Measurements from ENCODE around the gene KRTAP10-4.

The KRTAP10-4 gene

DNA sequence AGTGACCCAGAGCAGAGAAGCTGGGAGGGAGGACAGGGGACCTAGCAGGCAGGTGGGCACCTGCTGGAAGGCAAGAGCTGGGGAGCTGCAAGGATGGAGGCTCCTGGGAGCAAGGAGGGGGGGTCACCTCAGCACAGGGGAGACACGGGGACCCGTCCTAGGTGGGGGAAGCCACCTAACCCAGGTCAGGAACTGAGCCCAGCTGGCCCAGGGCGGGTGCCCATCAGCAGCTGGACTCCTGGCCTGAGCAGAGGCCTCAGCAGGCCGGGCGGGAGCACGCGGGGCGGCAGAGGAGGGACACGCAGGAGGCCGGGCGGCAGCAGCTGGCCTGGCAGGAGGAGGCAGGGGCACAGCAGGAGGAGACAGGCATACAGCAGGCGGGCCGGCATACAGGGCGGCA, 34.5 kb upstream of the KRTAP10-4 start:
- DNase-seq (no peak), ATAC-seq (ENCODE audit: insufficient read depth, low read depth) (no peak)
- no peak overlapping the region for H3K4me2 ChIP-seq (ENCODE audit: insufficient read depth, low read length)
- H3K36me3 ChIP-seq (ENCODE audit: insufficient read depth, low read length), result no peaks in the 10 kb centered on the region
- H3K9me3 ChIP-seq (ENCODE audit: insufficient read depth, low read length, severe bottlenecking), result no peaks in the 10 kb centered on the region
- peaks cover 2% of the 10 kb centered on the region for H3K27me3 ChIP-seq (ENCODE audit: insufficient read depth, low read length, poor library complexity)
- TF ChIP-seq EZH2 (IDR thresholded peaks at IDR 0.05; ENCODE audit: borderline replicate concordance, low read depth, low read length, severe bottlenecking), result no peak
- TF ChIP-seq, protein P1, sequence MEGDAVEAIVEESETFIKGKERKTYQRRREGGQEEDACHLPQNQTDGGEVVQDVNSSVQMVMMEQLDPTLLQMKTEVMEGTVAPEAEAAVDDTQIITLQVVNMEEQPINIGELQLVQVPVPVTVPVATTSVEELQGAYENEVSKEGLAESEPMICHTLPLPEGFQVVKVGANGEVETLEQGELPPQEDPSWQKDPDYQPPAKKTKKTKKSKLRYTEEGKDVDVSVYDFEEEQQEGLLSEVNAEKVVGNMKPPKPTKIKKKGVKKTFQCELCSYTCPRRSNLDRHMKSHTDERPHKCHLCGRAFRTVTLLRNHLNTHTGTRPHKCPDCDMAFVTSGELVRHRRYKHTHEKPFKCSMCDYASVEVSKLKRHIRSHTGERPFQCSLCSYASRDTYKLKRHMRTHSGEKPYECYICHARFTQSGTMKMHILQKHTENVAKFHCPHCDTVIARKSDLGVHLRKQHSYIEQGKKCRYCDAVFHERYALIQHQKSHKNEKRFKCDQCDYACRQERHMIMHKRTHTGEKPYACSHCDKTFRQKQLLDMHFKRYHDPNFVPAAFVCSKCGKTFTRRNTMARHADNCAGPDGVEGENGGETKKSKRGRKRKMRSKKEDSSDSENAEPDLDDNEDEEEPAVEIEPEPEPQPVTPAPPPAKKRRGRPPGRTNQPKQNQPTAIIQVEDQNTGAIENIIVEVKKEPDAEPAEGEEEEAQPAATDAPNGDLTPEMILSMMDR (IDR thresholded peaks at IDR 0.05; ENCODE audit: borderline replicate concordance, extremely low read depth, low read length, poor library complexity, severe bottlenecking), result no peak
- H3K9ac ChIP-seq (ENCODE audit: low read depth, low read length), result no peak overlapping the region
- H4K20me1 ChIP-seq (ENCODE audit: insufficient read depth, low read length), result no peaks in the 10 kb centered on the region
- no peaks in the 10 kb centered on the region for H3K4me1 ChIP-seq (ENCODE audit: insufficient read depth, low read length)
- H3K79me2 ChIP-seq (ENCODE audit: insufficient read depth, low read length), result no peaks in the 10 kb centered on the region
- no peak overlapping the region for H3K27ac ChIP-seq (ENCODE audit: low read length)
- no peak overlapping the region for H2AFZ ChIP-seq (ENCODE audit: low read depth, low read length)
- H3K4me3 ChIP-seq (ENCODE audit: low read depth in 1 of 2, low read length in 2 of 2), result no peak overlapping the region

DNA sequence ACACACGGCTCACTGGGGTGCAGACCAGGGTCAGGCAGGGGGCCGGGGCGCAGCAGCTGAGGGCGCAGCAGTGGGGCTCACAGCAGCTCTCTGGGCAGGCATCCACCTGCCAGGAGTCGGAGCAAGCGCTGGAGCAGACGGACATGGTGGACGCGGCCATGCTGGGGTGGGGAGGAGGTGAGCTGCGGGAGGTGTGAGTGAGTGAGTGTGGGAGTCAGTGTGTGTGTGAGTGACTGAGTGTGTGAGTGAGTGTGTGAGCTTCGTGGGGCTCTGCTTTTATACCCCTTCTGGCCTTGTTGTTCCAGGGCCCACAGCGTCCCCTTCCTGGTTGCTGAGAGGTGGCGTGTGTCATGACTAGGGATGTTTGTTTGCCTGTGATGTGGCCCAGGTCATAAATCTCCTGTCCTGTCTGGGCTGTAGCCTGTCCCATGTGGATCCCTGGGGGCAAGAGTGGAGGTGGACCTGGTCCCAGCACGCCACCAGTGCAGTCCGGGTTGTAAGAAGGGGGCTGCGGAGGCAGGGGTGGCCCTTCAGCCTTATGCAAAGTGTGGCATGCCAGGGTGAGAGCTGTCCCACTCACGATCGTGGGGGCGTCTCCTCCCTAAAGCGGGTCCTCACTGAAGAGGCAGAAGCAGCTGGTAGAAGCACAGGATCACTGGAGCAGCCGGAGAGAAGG, 33.4 kb upstream of the KRTAP10-4 start, which contains the start of gene KRTAP10-1:
Gene KRTAP10-1, minus strand, starts transcription at position 205 of the 676 bp plus-strand sequence. Its CDS starts 45 bp downstream, at position 160.
- H3K9me3 ChIP-seq (ENCODE audit: insufficient read depth, low read length, severe bottlenecking), result no peaks in the 10 kb centered on the region
- H3K27ac ChIP-seq (ENCODE audit: low read length), result no peak within 1 kb of the TSS
- no peak within 1 kb of the TSS for H3K9ac ChIP-seq (ENCODE audit: low read depth, low read length)
- no peaks in the 10 kb centered on the region for H3K79me2 ChIP-seq (ENCODE audit: insufficient read depth, low read length)
- peaks cover 2% of the 10 kb centered on the region for H3K27me3 ChIP-seq (ENCODE audit: insufficient read depth, low read length, poor library complexity)
- no peak for DNase-seq
- H3K36me3 ChIP-seq (ENCODE audit: insufficient read depth, low read length), result no peaks in the 10 kb centered on the region
- ATAC-seq (ENCODE audit: insufficient read depth, low read depth), result no peak
- TF ChIP-seq, protein P1 (IDR thresholded peaks at IDR 0.05; ENCODE audit: borderline replicate concordance, extremely low read depth, low read length, poor library complexity, severe bottlenecking), result no peak
- no peak for TF ChIP-seq EZH2 (IDR thresholded peaks at IDR 0.05; ENCODE audit: borderline replicate concordance, low read depth, low read length, severe bottlenecking)
- H3K4me1 ChIP-seq (ENCODE audit: insufficient read depth, low read length), result no peaks in the 10 kb centered on the region
- no peak within 1 kb of the TSS for H3K4me3 ChIP-seq (ENCODE audit: low read depth in 1 of 2, low read length in 2 of 2)
- H3K4me2 ChIP-seq (ENCODE audit: insufficient read depth, low read length), result no peak within 1 kb of the TSS
- H2AFZ ChIP-seq (ENCODE audit: low read depth, low read length), result no peak within 1 kb of the TSS
- no peaks in the 10 kb centered on the region for H4K20me1 ChIP-seq (ENCODE audit: insufficient read depth, low read length)

DNA sequence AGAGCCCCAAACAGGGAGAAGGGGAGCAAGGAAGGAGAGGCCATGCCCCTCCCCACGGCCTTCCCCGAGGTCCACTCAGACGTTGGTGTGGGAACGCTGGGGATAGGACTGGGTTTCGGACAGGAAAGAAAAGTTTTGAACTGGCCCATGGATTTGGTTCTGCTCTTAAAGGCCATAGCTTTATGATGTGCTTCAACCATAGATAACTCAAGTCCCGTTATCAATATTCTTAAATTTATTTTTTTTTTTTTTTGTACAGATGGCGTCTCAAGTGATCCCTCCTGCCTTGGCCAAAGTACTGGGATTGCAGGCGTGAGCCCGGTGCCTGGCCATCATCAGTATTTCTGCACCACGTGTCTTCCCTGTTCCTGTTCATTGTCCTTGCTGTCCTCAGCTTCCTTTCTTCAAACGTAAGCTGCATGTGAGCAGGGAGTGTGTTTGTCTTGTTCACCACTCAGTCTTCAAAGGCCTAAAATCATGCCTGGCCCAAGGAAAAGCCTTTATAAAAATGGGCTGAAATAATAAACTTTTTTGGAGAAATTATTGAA, 32.7 kb upstream of the KRTAP10-4 start:
- no peak overlapping the region for H3K4me2 ChIP-seq (ENCODE audit: insufficient read depth, low read length)
- TF ChIP-seq, protein P1 (IDR thresholded peaks at IDR 0.05; ENCODE audit: borderline replicate concordance, extremely low read depth, low read length, poor library complexity, severe bottlenecking), result no peak
- TF ChIP-seq EZH2 (IDR thresholded peaks at IDR 0.05; ENCODE audit: borderline replicate concordance, low read depth, low read length, severe bottlenecking), result no peak
- H3K27me3 ChIP-seq (ENCODE audit: insufficient read depth, low read length, poor library complexity), result peaks cover 2% of the 10 kb centered on the region
- no peak overlapping the region for H3K4me3 ChIP-seq (ENCODE audit: low read depth in 1 of 2, low read length in 2 of 2)
- DNase-seq (no peak), ATAC-seq (ENCODE audit: insufficient read depth, low read depth) (no peak)
- no peaks in the 10 kb centered on the region for H3K79me2 ChIP-seq (ENCODE audit: insufficient read depth, low read length)
- no peaks in the 10 kb centered on the region for H3K9me3 ChIP-seq (ENCODE audit: insufficient read depth, low read length, severe bottlenecking)
- no peaks in the 10 kb centered on the region for H3K36me3 ChIP-seq (ENCODE audit: insufficient read depth, low read length)
- no peak overlapping the region for H3K27ac ChIP-seq (ENCODE audit: low read length)
- no peaks in the 10 kb centered on the region for H3K4me1 ChIP-seq (ENCODE audit: insufficient read depth, low read length)
- no peak overlapping the region for H2AFZ ChIP-seq (ENCODE audit: low read depth, low read length)
- H3K9ac ChIP-seq (ENCODE audit: low read depth, low read length), result no peak overlapping the region
- H4K20me1 ChIP-seq (ENCODE audit: insufficient read depth, low read length), result no peaks in the 10 kb centered on the region

All from DND-41 (cell line).